T1000 (cell line): ENCODE measurements around the gene KBTBD8.

Experiments
- DNase-seq: peaks from one replicate; lab custom pipeline; 2025; ENCODE audit warnings: mixed read lengths; lab: John Stamatoyannopoulos, UW

Gene KBTBD8

DNA sequence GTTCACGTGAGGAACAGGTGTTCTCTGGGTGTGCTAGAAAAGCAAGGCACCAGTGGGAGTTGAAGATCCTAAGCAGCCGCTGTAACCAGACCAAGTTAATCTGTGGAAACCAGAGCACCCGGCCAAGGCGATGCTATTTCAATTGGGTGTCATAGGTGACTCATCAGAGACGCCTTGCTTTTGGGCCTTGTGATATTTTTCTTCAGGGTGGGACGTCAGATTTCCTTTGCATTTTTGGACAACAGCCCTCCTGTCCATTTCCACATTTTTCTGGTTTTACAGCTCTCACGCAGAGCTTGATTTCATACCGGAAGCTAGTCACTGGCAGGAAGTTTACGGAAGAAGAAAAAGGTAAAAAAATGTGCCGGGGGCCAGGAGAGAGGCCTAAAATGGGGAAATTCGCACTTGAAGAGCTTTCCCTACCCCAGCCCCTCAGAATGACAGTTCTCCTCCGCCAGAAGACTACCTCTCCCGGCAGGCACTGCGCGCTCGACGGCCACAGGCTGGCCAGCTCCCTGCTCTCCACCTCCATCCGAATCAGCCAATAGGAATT is 471 bp upstream of the KBTBD8 start:
- no peak for DNase-seq

DNA sequence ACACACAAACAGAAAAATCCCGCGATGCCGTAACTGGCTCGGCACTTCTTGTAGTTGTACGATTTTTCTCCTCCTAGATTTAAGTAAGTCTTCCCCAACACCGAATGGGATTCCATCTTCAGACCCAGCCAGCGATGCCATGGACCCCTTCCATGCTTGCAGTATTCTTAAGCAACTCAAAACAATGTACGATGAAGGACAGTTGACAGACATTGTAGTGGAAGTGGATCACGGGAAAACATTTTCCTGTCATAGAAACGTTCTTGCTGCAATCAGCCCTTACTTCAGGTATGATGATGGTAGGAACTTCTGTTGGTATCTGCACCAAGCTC is 763 bp downstream of the KBTBD8 start:
- DNase-seq, result no peak

DNA sequence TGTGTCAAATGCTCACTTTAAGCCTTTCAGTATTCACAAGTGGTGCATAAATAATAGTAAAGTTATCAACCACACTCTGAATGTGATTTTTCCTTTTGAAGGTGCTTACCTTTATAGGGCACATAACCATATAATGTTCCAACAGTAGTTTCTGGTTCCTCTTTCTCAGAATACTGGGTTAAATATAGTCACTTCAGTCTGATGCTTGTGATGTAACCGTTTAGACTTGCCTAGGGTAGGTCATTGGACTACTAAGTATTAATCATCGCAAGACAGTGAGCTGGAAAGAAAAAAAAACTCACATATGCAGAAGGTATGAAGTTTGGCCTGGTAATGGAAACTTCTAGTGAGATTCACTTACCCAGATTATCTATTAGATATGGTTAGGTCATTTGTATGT is 1.9 kb downstream of the KBTBD8 start:
- DNase-seq, result no peak

DNA sequence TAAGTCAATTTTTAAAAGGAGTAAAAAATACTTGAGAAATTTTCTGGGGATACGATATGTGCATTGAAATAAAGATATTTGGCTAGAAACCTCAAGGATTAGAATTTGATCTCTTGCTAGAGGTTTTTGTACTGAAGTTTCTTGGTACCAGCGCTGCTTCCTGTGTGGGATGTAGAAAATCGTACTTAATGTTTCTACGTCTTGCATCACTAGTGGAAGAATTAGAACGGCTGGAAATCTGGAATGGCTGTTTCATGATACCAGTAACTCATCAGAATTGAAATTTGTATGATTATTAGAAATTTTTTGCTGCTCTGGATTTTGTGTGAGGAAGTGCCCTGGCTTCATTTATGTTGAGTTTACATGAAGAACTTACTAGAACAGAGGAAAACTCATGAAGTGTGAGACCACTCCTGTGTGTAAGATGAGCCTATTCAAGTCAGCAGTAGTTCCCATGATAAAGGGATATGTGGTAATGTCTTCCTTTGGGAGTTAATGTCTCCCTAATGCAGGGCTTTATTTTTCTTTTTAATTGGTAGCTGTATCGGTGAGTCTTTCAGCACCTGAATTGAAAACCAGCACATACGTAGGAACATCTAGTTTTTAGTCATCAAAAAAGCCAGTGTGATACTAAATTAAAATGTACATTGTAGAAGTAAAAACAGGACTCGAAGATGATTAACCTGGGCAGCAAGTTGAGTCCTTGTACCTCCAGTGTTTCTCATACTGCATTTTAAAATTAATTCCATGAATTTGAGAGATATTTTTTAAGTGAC is 3.2 kb downstream of the KBTBD8 start:
- DNase-seq, result no peak

DNA sequence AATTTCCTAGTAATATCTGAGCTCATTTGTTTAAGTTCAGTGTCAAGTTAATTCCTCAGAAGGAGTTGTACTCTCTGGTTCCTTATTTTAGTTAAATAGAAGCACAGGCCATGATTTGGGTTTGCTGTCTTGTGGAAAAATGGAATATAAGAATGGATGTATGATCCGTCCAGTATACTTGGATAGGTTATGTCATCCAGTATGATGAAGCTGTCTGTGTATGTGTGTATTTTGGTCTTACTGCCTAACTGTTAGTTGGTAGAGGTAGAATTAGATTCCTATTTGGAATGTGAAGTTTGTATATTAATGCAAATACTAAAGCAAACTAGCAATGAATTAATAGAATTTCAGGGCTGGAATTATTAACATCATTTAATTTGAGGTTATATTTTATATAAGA is 7.9 kb downstream of the KBTBD8 start:
- no peak for DNase-seq

DNA sequence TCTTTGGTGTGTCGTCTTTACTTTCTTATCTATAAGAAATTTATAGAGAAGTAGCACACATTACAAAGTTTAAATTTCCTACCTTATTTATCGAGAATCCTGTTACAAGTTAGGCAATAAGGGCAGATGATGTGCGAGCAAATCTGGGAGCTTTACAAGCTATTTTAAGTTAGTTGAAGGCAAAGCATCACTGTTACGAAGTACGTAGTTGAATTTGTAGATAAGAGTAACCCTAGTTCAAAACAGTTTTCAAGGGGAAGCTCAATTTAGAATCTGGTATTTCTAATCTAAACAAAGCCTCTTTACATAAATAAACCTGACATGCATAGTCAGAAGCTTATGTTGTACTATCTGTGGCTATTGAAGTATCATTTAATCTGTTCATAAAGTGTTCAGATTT is 8.4 kb downstream of the KBTBD8 start:
- DNase-seq, result no peak

DNA sequence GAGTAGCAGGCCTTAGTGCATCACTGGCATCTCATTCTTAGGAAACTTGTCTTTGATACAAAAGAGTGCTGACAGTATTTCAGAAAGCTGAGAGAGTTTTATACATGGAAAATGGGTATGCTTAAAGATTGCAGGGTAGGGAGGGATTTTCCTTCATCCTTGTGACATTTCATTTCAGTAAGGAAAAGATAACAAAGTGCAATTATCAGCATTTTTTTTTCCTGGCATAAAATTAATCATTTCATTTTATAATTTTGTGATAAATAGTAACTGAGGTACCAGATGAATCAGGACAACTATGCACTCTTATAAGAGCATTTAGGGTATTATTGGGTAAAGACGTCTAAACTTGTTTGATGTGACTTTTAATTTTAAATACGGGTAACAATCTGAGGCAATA is 10.3 kb downstream of the KBTBD8 start:
- DNase-seq, result no peak

DNA sequence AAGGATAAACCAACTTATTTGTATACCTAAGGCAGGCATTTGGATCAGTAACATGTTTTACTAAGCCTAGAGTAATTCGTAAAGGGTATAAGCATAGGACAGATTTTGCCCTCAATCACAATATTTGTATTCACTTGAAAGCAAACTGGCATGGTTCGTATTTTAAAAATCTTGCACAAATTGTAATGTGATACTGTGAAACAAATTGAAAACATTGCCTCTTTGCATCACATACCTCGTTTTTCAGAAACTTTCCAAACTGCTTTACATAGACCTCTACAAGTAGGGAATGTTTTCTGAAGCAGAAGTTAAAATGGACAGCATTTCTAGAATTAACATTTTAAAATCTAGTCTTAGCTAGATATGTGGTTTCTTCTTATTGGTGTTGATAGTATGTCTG is 11.6 kb downstream of the KBTBD8 start:
- DNase-seq, result no peak

DNA sequence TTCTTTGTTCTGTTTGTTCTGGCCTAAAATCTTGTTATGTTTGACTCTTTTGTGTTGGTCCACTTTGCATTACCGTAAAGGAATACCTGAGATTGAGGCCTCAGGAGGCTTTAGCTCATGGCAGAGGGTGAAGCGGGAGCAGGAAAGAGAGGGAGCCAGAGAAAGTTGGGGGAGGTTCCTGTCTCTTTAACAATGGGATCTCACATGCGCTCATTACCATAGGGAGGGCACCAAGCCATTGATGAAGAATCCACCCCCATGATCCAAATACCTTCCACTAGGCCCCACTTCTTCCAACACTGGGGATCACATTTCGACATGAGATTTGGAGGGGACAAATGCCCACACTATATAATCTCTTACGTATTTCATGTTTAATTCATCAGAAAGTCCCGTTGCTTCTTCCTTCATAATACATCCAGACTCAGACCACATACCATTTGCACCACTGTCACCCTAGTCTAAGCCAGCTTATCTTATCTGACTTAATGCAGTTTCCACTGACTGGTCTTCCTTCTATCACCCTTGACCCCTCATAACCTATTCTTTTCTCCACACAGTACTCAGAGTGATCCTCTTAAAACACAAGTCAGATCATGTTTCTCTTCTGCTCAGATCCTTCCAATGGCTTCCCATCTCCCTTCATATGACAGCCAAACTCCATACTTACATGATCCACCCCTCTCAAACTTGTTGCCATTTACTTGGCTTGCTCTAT is 13.5 kb downstream of the KBTBD8 start:
- DNase-seq, result no peak

DNA sequence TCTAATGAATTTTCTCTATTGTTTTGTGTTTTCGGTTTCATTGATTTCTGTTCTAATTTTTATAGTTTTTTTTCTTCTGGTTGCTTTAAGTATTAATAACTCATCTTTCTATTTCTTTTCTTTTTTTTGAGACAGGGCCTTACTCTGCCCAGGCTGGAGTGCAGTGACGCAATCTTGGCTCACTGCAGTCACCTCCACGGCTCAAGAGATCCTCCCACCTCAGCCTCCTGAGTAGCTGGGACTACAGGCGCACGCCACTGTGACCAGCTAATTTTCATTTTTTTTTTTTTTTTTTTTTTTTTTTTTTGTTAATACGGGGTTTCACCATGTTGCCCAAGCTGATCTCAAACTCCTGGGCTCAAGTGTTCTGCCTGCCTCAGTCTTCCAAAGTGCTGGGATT is 14.5 kb downstream of the KBTBD8 start:
- no peak for DNase-seq

DNA sequence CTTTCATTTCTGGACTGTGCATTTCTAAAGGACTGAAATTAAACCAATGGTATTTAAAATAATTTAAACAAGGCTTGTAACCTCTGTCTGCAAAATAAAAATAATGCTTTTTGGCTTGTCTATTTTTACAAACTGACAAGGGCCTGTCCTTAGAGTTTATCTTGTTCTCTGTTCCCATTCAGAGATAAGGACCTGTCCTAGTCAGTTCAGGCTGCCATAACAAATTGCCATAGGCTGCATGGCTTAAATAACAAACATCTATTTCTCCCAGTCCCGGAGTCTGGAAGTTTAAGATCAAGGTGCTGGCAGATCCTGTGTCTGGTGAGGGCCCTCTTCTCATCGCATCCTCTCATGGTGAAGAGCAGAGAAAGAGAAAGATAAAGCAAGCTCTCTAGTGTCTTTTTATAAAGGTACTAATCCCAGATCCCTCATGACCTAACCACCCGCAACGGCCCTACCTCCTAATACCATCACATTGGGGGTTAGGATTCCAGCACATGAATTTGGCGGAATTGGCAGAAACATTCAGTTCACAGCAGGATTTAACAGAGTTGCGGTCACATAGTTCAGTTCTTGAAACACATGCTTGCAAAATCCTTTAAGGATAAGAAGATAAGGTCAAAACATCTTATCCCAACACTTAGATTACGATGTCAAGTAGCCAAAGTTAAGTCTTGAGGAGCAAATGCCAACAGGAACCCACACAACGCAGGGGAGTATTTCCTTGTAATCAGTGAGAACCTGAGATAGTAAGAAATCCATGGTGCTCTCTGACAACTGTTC is 17.8 kb downstream of the KBTBD8 start:
- DNase-seq, result no peak

DNA sequence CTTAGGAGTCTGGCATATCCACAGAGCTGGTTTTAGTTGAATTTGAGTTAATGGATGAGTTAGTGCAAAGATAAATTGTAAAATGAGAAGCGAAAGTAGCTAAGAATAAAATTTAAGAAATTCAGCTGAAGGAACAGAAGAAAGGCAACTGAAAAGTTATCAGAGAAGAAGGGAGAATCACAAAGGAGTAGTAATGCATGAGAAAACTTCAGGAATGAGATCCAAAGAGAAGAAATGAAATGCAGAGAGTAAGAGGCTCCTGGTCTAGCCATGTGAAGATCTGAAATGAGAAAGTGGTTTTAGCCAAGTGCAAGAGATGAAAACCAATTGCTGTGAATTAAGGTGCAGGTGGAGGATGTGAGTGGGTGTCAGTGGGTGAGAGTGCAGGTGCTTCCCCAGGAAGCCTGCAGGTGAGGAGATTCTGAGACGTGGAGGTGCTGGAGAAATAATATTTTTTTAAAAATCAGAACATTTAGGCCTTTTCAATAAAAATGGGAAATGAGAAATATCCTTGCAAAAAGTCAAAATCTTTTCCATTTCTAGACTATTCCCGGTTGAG is 18.5 kb downstream of the KBTBD8 start:
- no peak for DNase-seq

DNA sequence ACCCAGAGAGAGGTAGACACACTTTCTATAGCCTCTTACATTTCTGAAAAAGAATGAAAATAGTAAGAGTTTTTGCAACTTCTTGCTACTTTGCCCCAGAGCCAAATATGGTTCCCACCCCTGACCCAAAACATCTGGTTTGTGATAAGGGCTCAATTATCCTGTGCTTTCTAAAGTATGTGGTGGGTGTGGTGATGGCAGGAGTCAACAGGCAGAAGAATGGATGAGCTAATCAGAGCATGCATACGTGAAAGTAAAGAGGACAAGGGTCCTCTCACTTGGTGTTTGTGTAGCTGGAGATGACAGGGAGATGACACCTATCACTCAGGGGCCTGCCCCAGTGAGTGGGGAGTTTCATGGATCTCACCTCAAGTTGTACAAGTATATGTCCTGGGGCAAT is 19.1 kb downstream of the KBTBD8 start:
- no peak for DNase-seq

DNA sequence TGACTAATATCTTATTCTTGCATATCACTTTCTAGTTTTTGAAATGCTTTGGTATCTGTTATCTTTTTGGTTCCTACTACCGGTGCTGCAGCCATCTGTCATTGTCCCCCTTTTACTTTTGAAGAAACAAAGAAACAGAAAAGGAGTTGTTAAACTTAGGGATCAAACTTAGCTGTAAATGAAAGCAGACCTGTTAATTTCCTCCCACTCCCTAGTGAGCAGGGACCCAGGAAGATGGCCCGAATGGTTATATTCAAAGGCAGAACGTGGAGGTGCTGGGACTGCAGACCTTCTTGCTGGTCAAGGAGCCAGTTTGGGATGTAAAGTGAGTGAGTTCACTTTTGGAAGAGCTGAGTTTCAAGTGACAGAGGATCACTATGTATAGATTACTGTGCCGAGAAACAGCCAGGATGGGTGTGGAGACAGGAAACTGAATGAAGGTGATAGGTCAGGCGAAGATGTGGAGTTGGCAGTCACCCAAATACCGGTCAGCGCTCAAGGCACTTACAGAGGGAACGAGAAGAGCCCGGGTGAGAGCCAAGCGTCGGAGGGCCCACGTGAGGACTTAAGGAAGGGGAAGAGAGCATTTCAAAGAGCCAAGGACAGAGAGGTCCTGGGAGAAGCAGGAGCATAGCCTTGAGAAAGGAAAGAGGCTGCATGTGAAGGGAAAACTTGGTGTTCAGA is 20.1 kb downstream of the KBTBD8 start:
- DNase-seq, result no peak

DNA sequence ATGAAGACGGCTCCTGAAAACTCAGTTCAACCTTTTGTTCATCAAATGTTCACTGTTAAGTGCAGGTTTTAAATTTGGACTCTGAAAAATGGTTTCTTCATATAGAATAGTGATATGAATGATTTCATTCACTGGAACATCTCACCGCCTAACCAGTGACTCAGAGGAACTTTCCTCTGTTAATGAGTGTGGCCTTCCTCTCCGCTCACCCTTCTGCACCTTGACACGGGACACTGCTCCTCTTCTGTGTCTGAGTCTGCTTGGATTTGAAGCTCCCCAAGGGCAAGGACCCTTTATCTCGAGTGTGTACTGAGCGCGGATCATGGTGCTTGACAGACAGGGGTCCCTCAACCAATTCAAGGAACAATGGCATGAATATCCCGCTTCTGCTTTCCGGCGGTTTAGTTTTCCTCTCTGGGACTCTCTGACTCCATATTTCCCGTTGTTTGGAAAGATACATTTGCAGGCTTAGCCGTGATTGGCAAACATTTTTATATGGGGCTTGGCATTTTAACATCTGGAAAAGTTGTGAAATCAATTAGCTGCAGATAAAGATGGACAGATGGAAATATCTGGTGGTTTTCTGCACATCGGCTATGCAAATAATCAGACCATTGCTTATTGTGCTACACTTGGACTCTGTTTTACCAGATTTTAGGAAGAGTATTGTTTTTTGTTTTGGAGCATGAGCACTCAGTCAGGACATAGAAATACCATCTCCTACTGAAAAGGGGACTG is 20.9 kb downstream of the KBTBD8 start:
- no peak for DNase-seq

DNA sequence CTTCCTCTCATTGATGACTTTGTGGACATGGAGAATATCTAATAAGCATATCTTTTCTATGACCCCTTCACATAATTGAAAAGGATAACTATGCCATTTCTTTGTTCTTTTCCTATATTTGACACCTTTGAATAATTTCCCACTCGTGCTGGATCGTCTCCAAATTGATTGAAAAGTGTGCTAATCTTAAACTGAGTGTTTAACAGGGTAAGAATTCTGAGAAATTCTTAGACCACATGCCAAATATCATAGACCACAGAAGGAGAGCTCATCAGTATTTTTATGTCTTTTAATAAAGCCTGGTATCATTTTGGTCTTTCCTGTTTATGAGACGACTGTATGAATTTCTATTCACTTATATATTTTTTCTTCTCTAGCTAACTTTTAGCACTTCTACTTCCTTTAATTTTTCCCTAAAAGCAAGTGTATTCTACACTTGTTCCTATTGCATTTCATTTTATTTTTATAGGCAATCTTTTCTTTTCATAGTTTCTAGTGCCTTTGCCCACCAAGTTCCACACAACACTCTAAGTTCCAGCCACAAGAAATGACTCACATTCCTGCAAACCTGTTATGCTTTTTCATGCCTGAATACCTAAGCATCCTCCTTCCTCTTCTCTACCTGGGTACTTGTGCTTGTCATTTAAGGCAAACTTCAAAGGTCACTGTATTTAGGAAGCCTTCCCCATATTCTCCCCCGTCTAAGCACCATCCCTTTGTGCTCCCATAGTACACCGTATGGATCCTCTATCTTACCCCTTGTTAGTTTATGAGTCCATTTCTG is 30.1 kb downstream of the KBTBD8 start:
- no peak for DNase-seq

DNA sequence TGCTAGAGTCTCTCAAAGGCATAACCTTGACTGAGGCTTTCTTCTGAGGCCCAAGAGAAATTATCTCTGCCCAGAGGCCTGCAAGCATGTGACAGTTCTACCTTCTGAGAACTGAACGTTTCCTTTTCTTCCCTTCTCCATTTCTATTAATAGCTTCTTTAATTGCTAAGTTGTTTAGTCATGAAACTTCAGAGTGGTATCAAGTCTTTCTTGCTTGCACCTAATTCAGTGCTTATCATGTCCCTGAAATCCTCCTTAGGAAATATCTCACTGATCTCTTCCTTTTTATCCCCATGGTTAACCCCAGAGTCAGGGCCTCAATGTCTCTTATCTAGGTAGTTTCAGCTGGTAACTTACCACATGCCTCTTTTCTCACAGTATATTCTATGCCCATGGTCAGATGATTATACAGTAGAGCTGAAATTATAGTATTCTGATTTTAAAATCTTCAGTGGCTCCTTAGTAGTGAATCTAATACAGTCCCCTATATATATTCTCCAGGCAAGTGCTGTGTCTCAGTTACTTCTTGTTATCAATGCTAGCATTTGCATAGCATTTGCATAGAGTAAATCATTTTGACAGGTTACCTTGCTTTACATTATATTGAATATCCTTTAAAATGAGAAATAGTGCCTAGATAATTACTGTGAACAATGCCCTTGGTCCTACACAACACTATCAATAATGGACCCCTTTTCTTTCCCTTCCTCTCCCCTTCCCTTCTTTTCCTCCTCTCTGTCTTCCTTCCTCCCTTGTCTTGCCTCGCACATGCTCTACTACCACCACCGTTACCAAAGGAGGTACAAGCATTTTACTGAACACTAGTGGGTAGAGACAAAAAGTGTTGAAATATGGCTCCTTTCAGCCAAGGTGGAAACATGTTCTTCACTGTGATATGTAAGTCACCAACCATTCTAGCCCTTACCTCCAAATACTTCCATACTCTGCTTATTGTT is 33.0 kb downstream of the KBTBD8 start:
- DNase-seq, result no peak

DNA sequence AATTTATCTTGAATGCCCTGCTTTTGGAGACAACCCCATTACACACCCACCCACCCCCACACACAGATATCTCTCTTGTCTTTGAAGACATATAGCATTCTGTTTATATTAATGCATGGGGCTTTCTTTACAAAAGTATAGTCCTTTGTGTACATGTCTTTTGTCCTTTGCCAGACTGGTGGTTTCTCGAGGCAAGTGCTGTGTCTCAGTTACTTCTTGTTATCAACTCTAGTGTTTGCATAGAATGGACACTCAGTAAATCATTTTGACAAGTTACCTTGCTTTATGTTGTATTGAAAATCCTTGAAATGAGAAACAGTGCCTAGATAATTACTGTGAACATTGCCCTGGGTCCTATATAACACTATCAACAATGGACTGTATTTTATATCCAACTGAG is 33.9 kb downstream of the KBTBD8 start:
- no peak for DNase-seq

DNA sequence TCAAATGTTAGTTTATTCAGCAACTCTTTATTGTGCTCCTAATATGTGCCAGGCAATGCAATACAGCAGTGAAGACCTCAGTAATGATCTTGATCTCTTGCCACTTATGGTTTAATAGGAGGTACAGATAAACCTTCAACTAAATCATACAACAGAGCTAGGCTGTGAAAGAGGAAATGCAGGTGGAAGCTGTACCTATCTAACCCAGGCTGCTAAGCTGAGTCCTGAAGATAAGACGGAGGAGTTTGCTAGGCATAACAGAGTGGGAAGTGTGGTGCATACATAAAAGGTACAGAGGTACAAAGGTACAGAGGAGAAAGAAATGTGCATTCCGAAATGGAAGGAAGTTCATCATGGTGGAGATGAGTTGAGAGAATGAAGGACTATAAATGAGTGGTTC is 35.0 kb downstream of the KBTBD8 start:
- no peak for DNase-seq
